ENCODE results near the gene SMIM32.

Gene SMIM32

GRCh38 chr5:136162008-136162407, 31.0 kb downstream of the SMIM32 start:
- Histone ChIP-seq H3K36me3 (ENCODE audit: insufficient read depth) (no peaks in the 10 kb centered on the region), H3K4me1 (ENCODE audit: low read depth, poor library complexity, severe bottlenecking) (no peaks in the 10 kb centered on the region), H3K27me3 (ENCODE audit: insufficient read depth, low read depth) (no peaks in the 10 kb centered on the region), H3K27ac (no peak overlapping the region), H3K9ac (no peak overlapping the region), H3K79me2 (ENCODE audit: insufficient read depth, low read depth) (no peaks in the 10 kb centered on the region), H2AFZ (ENCODE audit: low read depth) (no peak overlapping the region), H3K4me3 (IDR thresholded peaks at IDR 0.05; ENCODE audit: insufficient read depth, low read depth, low read length) (no peak overlapping the region), H3K4me2 (no peak overlapping the region), H4K20me1 (ENCODE audit: insufficient read depth) (no peaks in the 10 kb centered on the region)
- no peak for TF ChIP-seq CTCF (conservative IDR thresholded peaks at IDR 0.05; ENCODE audit: low read depth, low read length)

- no peaks in the 10 kb centered on the region for H3K27me3 ChIP-seq (ENCODE audit: insufficient read depth, low read depth)
- H4K20me1 ChIP-seq (ENCODE audit: insufficient read depth), result no peaks in the 10 kb centered on the region
- no peak for TF ChIP-seq CTCF (conservative IDR thresholded peaks at IDR 0.05; ENCODE audit: low read depth, low read length)
- no peaks in the 10 kb centered on the region for H3K79me2 ChIP-seq (ENCODE audit: insufficient read depth, low read depth)
- peaks cover 5% of the 10 kb centered on the region; the same call in 1 of the 2 replicates for H3K36me3 ChIP-seq (ENCODE audit: insufficient read depth)
- H2AFZ ChIP-seq (ENCODE audit: low read depth), result no peak overlapping the region
- H3K4me1 ChIP-seq (ENCODE audit: low read depth, poor library complexity, severe bottlenecking), result no peaks in the 10 kb centered on the region
- H3K4me3 ChIP-seq (IDR thresholded peaks at IDR 0.05; ENCODE audit: insufficient read depth, low read depth, low read length), result no peak overlapping the region
- H3K9ac ChIP-seq, result no peak overlapping the region
- H3K4me2 ChIP-seq, result no peak overlapping the region
- no peak overlapping the region for H3K27ac ChIP-seq
These were observed 33.5 kb downstream of the SMIM32 start for GRCh38 chr5:136159457-136159856.

- Histone ChIP-seq H3K4me3 (IDR thresholded peaks at IDR 0.05; ENCODE audit: insufficient read depth, low read depth, low read length) (no peak overlapping the region), H3K27me3 (ENCODE audit: insufficient read depth, low read depth) (no peaks in the 10 kb centered on the region), H3K27ac (no peak overlapping the region), H4K20me1 (ENCODE audit: insufficient read depth) (no peaks in the 10 kb centered on the region), H2AFZ (ENCODE audit: low read depth) (no peak overlapping the region), H3K79me2 (ENCODE audit: insufficient read depth, low read depth) (no peaks in the 10 kb centered on the region), H3K4me1 (ENCODE audit: low read depth, poor library complexity, severe bottlenecking) (no peaks in the 10 kb centered on the region), H3K36me3 (ENCODE audit: insufficient read depth) (peaks cover 5% of the 10 kb centered on the region; the same call in 1 of the 2 replicates), H3K4me2 (no peak overlapping the region), H3K9ac (no peak overlapping the region)
- TF ChIP-seq CTCF (conservative IDR thresholded peaks at IDR 0.05; ENCODE audit: low read depth, low read length), result no peak
These were observed 35.4 kb downstream of the SMIM32 start for GRCh38 chr5:136157514-136157913.

- Histone ChIP-seq H3K79me2 (ENCODE audit: insufficient read depth, low read depth) (peaks cover 6% of the 10 kb centered on the region; the same call in 1 of the 2 replicates), H2AFZ (ENCODE audit: low read depth) (no peak overlapping the region), H3K4me3 (IDR thresholded peaks at IDR 0.05; ENCODE audit: insufficient read depth, low read depth, low read length) (no peak overlapping the region), H3K4me1 (ENCODE audit: low read depth, poor library complexity, severe bottlenecking) (no peaks in the 10 kb centered on the region), H3K36me3 (ENCODE audit: insufficient read depth) (peaks cover 5% of the 10 kb centered on the region; the same call in 1 of the 2 replicates), H4K20me1 (ENCODE audit: insufficient read depth) (no peaks in the 10 kb centered on the region), H3K27ac (no peak overlapping the region), H3K4me2 (no peak overlapping the region), H3K9ac (no peak overlapping the region), H3K27me3 (ENCODE audit: insufficient read depth, low read depth) (no peaks in the 10 kb centered on the region)
- TF ChIP-seq CTCF (conservative IDR thresholded peaks at IDR 0.05; ENCODE audit: low read depth, low read length), result no peak
These were observed 37.2 kb downstream of the SMIM32 start for GRCh38 chr5:136155761-136156160.

Measured in KMS-11 (cell line).